Measurements from ENCODE around the gene RPL21. TPM values are rescaled to one million over a fixed set of nuclear protein-coding genes. Genes with fewer than 3 reads are reported as not detected.

Gene RPL21
- total RNA-seq = 757 and 831 TPM in 2 replicates

GRCh38 chr13:27251166-27252091 lies at the start of gene RPL21:
TSS of gene RPL21 (plus strand) at chr13:27251558. CDS start at chr13:27253777, 2,219 bp downstream.

DNA sequence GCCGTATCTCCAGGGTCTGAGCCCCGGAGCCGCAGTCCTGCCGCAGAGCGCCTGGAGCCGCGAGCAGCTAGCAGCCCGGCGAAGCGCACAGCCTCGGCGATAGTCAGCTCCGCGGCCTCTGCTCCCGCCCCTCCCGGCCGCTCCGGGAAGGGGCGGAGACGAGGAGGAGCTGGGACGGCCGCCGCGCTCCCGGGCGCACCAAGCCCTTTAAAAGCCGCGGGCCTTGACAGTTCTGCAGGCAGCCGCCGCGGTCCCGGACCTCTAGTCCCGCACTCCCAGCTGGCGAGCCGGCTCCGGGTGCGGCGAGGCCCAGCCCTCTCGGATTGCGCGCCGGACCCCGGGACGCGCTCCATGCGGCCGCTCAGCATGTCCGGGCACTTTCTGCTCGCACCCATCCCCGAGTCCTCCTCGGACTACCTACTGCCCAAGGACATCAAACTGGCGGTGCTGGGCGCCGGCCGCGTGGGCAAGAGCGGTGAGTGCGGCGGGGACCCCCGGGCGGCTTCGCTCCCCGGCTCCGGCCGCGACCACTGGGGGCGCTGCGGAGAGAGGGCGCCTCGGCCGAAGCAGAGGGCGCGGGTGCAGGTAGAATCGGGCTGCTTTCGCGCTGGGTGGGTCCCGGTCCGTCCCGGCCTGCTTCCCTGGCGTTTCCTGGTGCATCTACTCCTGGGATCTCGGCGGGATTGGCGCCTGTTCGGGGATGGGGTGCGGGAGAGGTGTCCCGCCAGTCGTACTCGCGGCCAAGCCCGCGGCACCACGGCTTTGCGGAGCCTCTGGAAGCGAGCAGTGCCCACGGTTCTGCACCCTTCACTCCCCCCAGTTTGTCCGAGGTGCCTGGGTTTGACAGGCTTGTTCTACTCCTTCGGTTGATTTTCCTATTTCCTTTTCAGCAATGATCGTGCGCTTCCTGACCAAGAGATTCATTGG lies 19.5 kb downstream of the RPL21 start, which contains the start of gene RASL11A:
RASL11A (plus strand) TSS at position 237 of the 927 bp plus-strand sequence; CDS start at position 352, 115 bp downstream.

Other genes starting within 250 kb of the RPL21 start
- 8.3 and 9.2 TPM in 2 replicates for gene USP12, start 79.7 kb upstream of the RPL21 start, total RNA-seq
- 28.1 and 29.8 TPM in 2 replicates for gene RASL11A, start 19.3 kb downstream of the RPL21 start, total RNA-seq
- 243 and 273 TPM in 2 replicates for gene GTF3A, start 173.1 kb downstream of the RPL21 start, total RNA-seq
- gene MTIF3, start 199.0 kb downstream of the RPL21 start, total RNA-seq = 36.7 and 49.3 TPM in 2 replicates

Data from bronchus fibroblast of lung (primary cell).